Tibial artery (tissue), 4 donors: Measurements from ENCODE around the gene RAN.
"Not testable (repeated sequence)": the region's sequence is repeated elsewhere in the genome, so short reads cannot be mapped to it uniquely, and the experiment has no call there.

Experiments used
- DNase-seq, 2 donors: peaks; one replicate each; pipeline ENCODE4 v3.0.0-alpha.2; 2019
- H3K27ac ChIP-seq, 2 donors: fragments of 200-600 bp; sonication (generic) in 1 of 2; 1 replicate in 1 of 2; 2 replicates in 1 of 2; pipeline ENCODE4 v1.5.1; 2018 to 2019; ENCODE audit warnings: mild to moderate bottlenecking in 1 of 2
- H3K27me3 ChIP-seq, 2 donors: fragments of 200-600 bp; sonication (generic) in 1 of 2; one replicate each; pipeline versions ENCODE4 v1.5.1 to v1.6.0; 2016 to 2019
- H3K36me3 ChIP-seq, 3 donors: fragments of 200-600 bp; sonication (generic) in 2 of 3; one replicate each; pipeline ENCODE4 v1.5.1; 2016 to 2019; ENCODE audit warnings: mild to moderate bottlenecking in 2 of 3
- H3K4me1 ChIP-seq, 4 donors: fragments of 200-600 bp; sonication (generic) in 2 of 4; 1 replicate in 3 of 4; 2 replicates in 1 of 4; pipeline ENCODE4 v1.5.1; 2016 to 2019
- H3K4me3 ChIP-seq, 2 donors: fragments of 200-600 bp; sonication (generic) in 1 of 2; 1 replicate in 1 of 2; 2 replicates in 1 of 2; pipeline ENCODE4 v1.5.1; 2018 to 2019; ENCODE audit warnings: mild to moderate bottlenecking in 2 of 2
- H3K9me3 ChIP-seq, 3 donors: fragments of 200-600 bp; sonication (generic) in 1 of 3; one replicate each; pipeline ENCODE4 v1.5.1; 2016 to 2019
- CTCF ChIP-seq, 2 experiments: fragments of 200-600 bp in 1 of 2; fragments of 450-650 bp in 1 of 2; IDR thresholded peaks; one replicate each; pipeline ENCODE4 v1.5.1; 2017 to 2019; ENCODE audit warnings: antibody characterized with exemption in 2 of 2, mild to moderate bottlenecking in 1 of 2, moderate library complexity in 1 of 2
- intact Hi-C: fragments of 100-400 bp; cut with DNase I; formaldehyde crosslinking; loops from one replicate; pipeline ENCODE4 v1.15.0; 2023; ENCODE audit warnings: low total_unique reads

Gene RAN

GRCh38 chr12:130881046-130881445 lies 9.2 kb downstream of the RAN start:
- DNase-seq = no peak
- Histone ChIP-seq H3K27ac (no peak overlapping the region), H3K4me3 (no peak overlapping the region), H3K36me3 (peaks cover 8 to 14% (median 9%) of the 10 kb centered on the region in 3 donors), H3K4me1 (no peaks in the 10 kb centered on the region), H3K9me3 (no peaks in the 10 kb centered on the region), H3K27me3 (no peaks in the 10 kb centered on the region)
- no peak for TF ChIP-seq CTCF (IDR thresholded peaks at IDR 0.05)
- intact Hi-C loops = no loop called here

- H3K4me3 ChIP-seq = no peak overlapping the region
- H3K27ac ChIP-seq = no peak overlapping the region
- intact Hi-C loops = no loop called here
- no peak for TF ChIP-seq CTCF (IDR thresholded peaks at IDR 0.05)
- H3K36me3 ChIP-seq = peaks cover 3 to 9% (median 4%) of the 10 kb centered on the region in 3 donors
- H3K27me3 ChIP-seq = no peaks in the 10 kb centered on the region
- H3K9me3 ChIP-seq = no peaks in the 10 kb centered on the region
- no peaks in the 10 kb centered on the region for H3K4me1 ChIP-seq
- DNase-seq = no peak
Observed at GRCh38 chr12:130881548-130881947, 9.7 kb downstream of the RAN start.

- H3K9me3 ChIP-seq, intact Hi-C loops, H3K4me1 ChIP-seq, H3K27me3 ChIP-seq, H3K27ac ChIP-seq, H3K4me3 ChIP-seq, DNase-seq, H3K36me3 ChIP-seq: not testable (repeated sequence)
Observed at GRCh38 chr12:130887190-130887589, 15.3 kb downstream of the RAN start.

GRCh38 chr12:130904064-130904463 lies 32.2 kb downstream of the RAN start:
- no peak overlapping the region for H3K27ac ChIP-seq
- H3K4me1 ChIP-seq = no peaks in the 10 kb centered on the region
- no peak for DNase-seq
- H3K4me3 ChIP-seq = no peak overlapping the region
- intact Hi-C loops = no loop called here
- no peak for TF ChIP-seq CTCF (IDR thresholded peaks at IDR 0.05)
- no peaks in the 10 kb centered on the region for H3K9me3 ChIP-seq
- H3K27me3 ChIP-seq = no peaks in the 10 kb centered on the region
- no peaks in the 10 kb centered on the region for H3K36me3 ChIP-seq

GRCh38 chr12:130904936-130905455 lies 33.1 kb downstream of the RAN start:
- DNase-seq, H3K9me3 ChIP-seq, H3K4me3 ChIP-seq, H3K4me1 ChIP-seq, H3K36me3 ChIP-seq, intact Hi-C loops, H3K27me3 ChIP-seq, H3K27ac ChIP-seq: not testable (repeated sequence)

- no peaks in the 10 kb centered on the region for H3K9me3 ChIP-seq
- H3K4me1 ChIP-seq = no peaks in the 10 kb centered on the region
Observed at GRCh38 chr12:130909111-130909510, 37.2 kb downstream of the RAN start.

More at GRCh38 chr12:130909111-130909510, 37.2 kb downstream of the RAN start:
- TF ChIP-seq CTCF (IDR thresholded peaks at IDR 0.05) = no peak
- no peak overlapping the region for H3K4me3 ChIP-seq
- H3K27ac ChIP-seq = no peak overlapping the region
- H3K36me3 ChIP-seq = no peaks in the 10 kb centered on the region
- intact Hi-C loops = no loop called here
- DNase-seq = no peak
- H3K27me3 ChIP-seq = no peaks in the 10 kb centered on the region
